Hepatocyte (in vitro differentiated cells): ENCODE results near the gene MS4A15.

Experiments used
- EZH2 ChIP-seq: fragments of 200-600 bp; sonication (generic); IDR thresholded peaks from 2 replicates; pipeline ENCODE4 v1.6.1; 2016; ENCODE audit warnings: antibody characterized with exemption, mild to moderate bottlenecking, borderline replicate concordance
- TF ChIP-seq, protein P1 (sequence below): fragments of 200-600 bp; sonication (generic); IDR thresholded peaks from 2 replicates; pipeline ENCODE4 v1.5.1; 2016; ENCODE audit warnings: antibody characterized with exemption, mild to moderate bottlenecking; ENCODE audit not compliant: poor library complexity

DNA sequence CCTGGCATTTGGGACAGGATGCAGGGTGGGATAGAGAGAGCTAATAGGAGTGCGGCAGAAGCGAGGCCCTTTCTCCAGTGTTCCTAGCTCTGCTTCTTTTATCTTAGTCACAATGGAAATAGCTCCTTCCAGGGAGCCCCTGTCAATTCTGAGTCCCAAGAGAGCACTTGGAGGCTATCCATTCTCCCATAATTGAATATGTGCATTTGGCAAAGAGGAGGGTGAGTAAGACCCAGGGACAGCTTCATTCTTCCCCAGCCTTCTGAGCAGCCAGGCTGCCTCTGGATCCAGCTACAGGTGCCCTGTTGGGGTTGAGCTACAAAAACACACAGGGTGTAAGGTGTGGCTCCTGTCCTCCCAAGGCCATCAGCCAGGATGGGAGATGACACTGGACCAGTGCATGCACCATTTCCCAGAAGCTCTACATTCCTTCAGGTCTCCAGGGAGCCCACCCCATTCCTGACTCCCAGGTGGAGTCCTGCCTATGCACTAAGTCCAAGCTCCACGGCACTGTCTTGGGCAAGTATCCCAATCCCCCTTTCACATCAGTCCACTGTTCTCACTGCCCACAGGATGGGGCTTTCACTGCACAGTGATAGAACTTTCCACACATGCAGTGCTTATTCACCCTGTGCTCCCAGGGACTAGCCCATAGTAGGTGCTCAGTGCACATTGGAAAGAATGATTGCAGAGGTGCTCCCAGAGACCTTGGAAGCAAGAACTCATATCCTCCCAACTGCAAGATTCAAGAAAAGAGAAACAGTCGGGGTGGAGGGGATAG lies 34.7 kb downstream of the MS4A15 start:
- TF ChIP-seq, protein P1, sequence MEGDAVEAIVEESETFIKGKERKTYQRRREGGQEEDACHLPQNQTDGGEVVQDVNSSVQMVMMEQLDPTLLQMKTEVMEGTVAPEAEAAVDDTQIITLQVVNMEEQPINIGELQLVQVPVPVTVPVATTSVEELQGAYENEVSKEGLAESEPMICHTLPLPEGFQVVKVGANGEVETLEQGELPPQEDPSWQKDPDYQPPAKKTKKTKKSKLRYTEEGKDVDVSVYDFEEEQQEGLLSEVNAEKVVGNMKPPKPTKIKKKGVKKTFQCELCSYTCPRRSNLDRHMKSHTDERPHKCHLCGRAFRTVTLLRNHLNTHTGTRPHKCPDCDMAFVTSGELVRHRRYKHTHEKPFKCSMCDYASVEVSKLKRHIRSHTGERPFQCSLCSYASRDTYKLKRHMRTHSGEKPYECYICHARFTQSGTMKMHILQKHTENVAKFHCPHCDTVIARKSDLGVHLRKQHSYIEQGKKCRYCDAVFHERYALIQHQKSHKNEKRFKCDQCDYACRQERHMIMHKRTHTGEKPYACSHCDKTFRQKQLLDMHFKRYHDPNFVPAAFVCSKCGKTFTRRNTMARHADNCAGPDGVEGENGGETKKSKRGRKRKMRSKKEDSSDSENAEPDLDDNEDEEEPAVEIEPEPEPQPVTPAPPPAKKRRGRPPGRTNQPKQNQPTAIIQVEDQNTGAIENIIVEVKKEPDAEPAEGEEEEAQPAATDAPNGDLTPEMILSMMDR: no peak
- no peak for TF ChIP-seq EZH2
